ENCODE results near the gene ST6GALNAC6. TPM values are rescaled to one million over a fixed set of nuclear protein-coding genes. Genes with fewer than 3 reads are reported as not detected.
"Not testable (repeated sequence)": the region's sequence is repeated elsewhere in the genome, so short reads cannot be mapped to it uniquely, and the experiment has no call there.

The ST6GALNAC6 gene
- total RNA-seq, 1 donor: 44.0 TPM

GRCh38 chr9:127873886-127874285, 25.5 kb downstream of the ST6GALNAC6 start:
- no peak for TF ChIP-seq CTCF (IDR thresholded peaks at IDR 0.05; ENCODE audit: insufficient read depth, low read depth, low read length)
- no peak overlapping the region for H3K4me3 ChIP-seq (ENCODE audit: low read depth, low read length)
- DNase-seq (ENCODE audit: low read depth): no peak

- TF ChIP-seq CTCF (IDR thresholded peaks at IDR 0.05; ENCODE audit: insufficient read depth, low read depth, low read length): no peak
- DNase-seq (ENCODE audit: low read depth): no peak
- no peak overlapping the region for H3K4me3 ChIP-seq (ENCODE audit: low read depth, low read length)
Observed at GRCh38 chr9:127873223-127873691, 26.1 kb downstream of the ST6GALNAC6 start.

- DNase-seq (ENCODE audit: low read depth): no peak
- no peak overlapping the region for H3K4me3 ChIP-seq (ENCODE audit: low read depth, low read length)
- no peak for TF ChIP-seq CTCF (IDR thresholded peaks at IDR 0.05; ENCODE audit: insufficient read depth, low read depth, low read length)
Observed at GRCh38 chr9:127872369-127873222, 26.8 kb downstream of the ST6GALNAC6 start.

DNA sequence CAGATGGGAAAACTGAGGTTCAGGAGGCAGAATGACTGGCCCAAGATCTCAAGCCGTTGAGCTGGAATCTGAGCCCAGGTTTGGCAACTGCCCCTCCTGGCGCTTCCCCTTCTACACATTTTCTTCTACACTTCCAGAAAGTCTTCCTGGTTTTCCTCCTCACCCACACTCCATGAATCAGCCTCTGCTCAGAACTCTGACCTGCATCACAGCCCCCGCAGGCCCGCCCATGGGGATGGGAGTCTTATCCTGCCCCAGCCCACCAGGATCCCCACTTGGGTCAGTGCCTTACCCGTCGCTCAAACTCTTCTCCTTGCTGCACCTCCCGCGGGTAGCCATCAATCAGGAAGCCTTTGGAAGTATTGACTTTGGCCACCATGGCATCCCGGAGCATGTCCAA, 27.9 kb downstream of the ST6GALNAC6 start:
- DNase-seq (ENCODE audit: low read depth): no peak
- no peak for TF ChIP-seq CTCF (IDR thresholded peaks at IDR 0.05; ENCODE audit: insufficient read depth, low read depth, low read length)
- no peak overlapping the region for H3K4me3 ChIP-seq (ENCODE audit: low read depth, low read length)

DNA sequence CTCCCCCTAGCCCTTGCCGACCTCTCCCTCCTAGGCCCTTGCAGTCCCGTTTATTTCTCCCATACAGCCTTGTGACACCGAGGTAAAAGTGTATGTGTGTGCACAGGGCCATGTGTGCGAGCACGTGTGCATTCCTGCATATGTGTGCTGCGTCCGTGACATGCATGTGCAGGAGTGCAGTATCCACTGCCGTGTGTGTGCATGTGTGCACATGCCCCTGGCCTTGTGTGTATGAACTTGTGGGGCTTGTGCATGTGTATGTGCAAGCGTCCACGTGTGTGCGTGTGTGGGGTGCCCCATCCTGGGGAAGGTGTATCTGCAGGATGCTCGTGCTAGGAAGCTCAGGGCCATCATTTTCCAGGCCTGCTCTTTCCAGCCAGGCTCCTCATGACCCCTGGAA, 28.5 kb downstream of the ST6GALNAC6 start:
- no peak for DNase-seq (ENCODE audit: low read depth)
- H3K4me3 ChIP-seq (ENCODE audit: low read depth, low read length): no peak overlapping the region
- no peak for TF ChIP-seq CTCF (IDR thresholded peaks at IDR 0.05; ENCODE audit: insufficient read depth, low read depth, low read length)

GRCh38 chr9:127870153-127870491, 29.3 kb downstream of the ST6GALNAC6 start:
- not testable (repeated sequence) for DNase-seq (ENCODE audit: low read depth); H3K4me3 ChIP-seq (ENCODE audit: low read depth, low read length)

DNA sequence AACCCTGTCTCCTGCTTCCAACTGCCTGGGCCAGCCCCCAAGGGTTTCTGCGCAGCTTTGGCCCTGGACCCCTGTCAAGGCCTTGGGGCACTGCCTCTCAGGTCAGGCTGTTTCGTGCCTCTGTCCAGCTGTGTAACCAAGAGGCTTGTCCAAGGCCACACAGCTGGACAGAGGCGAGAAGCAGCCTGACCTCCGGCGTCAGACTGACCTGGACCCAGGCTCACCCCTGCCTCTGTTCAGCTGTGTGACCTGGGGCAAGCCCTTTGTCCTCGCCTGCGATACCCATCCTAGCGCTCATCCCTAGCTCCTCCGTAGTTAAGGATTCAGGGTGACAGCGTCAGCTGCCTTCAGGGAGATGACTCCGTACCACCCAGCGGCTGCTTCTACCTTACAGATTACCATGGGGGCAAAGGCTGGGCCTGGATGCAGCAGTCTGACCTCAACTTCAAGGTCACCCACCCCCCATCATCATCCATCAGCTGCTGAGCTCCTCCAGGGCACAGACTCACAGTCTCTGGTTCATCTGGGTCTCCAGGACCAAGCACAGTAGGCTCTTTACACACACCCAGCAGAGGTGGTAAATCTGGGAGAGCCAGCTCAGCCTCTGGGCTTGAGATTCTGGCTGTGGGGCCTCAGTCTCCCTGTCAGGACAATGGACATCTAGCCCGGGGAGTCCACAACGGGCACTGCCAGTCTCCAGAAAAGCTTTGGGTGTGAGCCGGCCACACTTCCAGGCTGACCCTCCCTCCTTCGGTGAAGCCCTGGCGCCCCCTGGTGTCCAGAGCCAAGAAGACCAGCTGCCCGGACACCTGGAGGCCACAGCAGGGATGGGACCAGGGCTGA, 29.9 kb downstream of the ST6GALNAC6 start:
- TF ChIP-seq CTCF (IDR thresholded peaks at IDR 0.05; ENCODE audit: insufficient read depth, low read depth, low read length): peak; percentile 97
- no peak overlapping the region for H3K4me3 ChIP-seq (ENCODE audit: low read depth, low read length)
- DNase-seq (ENCODE audit: low read depth): peak; percentile 83
